Peyer's patch (tissue), 4 donors: ENCODE data around the gene SLC23A2. TPM values are rescaled to one million over a fixed set of nuclear protein-coding genes. Genes with fewer than 3 reads are reported as not detected.
A peak's percentile ranks its signal among the peaks of the same experiment; 100 is the strongest.
"Not testable (repeated sequence)": the region's sequence is repeated elsewhere in the genome, so short reads cannot be mapped to it uniquely, and the experiment has no call there.

Experiments used
- DNase-seq, 3 donors: peaks; one replicate each; pipeline ENCODE4 v3.0.0-alpha.2; 2017 to 2019
- H3K27ac ChIP-seq, 4 donors: fragments of 200-600 bp; sonication (generic); one replicate each; pipeline ENCODE4 v1.5.1; 2016 to 2019
- H3K27me3 ChIP-seq, 2 donors: fragments of 200-600 bp; sonication (generic); one replicate each; pipeline ENCODE4 v1.5.1; 2019
- H3K36me3 ChIP-seq, 3 donors: fragments of 200-600 bp; sonication (generic); one replicate each; pipeline ENCODE4 v1.5.1; 2016 to 2019
- H3K4me1 ChIP-seq, 4 donors: fragments of 200-600 bp; sonication (generic); one replicate each; pipeline ENCODE4 v1.5.1; 2016 to 2019
- H3K4me3 ChIP-seq, 4 donors: fragments of 200-600 bp; sonication (generic); 1 replicate in 3 of 4; 2 replicates in 1 of 4; pipeline ENCODE4 v1.5.1; 2016 to 2019; ENCODE audit warnings: mild to moderate bottlenecking in 1 of 4
- H3K9me3 ChIP-seq, 4 donors: fragments of 200-600 bp; sonication (generic); one replicate each; pipeline ENCODE4 v1.5.1; 2016 to 2019; ENCODE audit warnings: mild to moderate bottlenecking in 1 of 4
- POLR2A ChIP-seq, 2 donors: fragments of 450-650 bp; IDR thresholded peaks; one replicate each; pipeline ENCODE4 v1.5.1; 2017; ENCODE audit warnings: antibody characterized with exemption in 2 of 2, mild to moderate bottlenecking in 2 of 2, moderate library complexity in 2 of 2
- total RNA-seq, 4 donors: library from RNA; depleted of rRNA; stranded (reverse); fragments of >200 nt; gene quantifications; one replicate each; pipeline ENCODE4 v1.1.0, GENCODE V29; 2016
- TF ChIP-seq, protein P1 (sequence below), 6 experiments: fragments of 450-650 bp in 4 of 6; fragments of 200-600 bp in 2 of 6; sonication (generic) in 1 of 6; IDR thresholded peaks; one replicate each; pipeline ENCODE4 v1.5.1; 2017 to 2019; ENCODE audit warnings: antibody characterized with exemption in 6 of 6, mild to moderate bottlenecking in 3 of 6, moderate library complexity in 1 of 6

The SLC23A2 gene
- total RNA-seq, 4 donors from 2014 or later, result 4.2 to 18.2 (median 11.0) TPM

DNA sequence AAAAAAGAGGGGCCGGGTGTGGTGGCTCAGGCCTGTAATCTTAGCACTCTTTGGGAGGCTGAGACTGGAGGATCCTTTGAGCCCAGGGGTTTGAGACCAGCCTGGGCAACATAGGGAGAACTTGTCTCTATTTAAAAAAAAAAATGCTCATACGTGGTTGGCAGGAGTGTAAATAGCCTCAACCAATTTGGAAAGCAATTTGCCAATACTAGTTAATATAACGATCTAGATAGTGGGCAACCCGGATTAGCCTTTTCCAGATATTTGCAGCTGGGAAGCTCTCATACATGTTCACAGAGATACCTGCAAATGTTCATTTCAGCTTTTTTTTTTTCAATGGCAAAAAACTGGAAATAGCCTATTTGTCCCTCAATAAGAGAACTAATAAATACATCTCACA is 39.0 kb upstream of the SLC23A2 start:
- Histone ChIP-seq H3K9me3 (no peaks in the 10 kb centered on the region), H3K27me3 (no peaks in the 10 kb centered on the region), H3K27ac (no peak overlapping the region), H3K36me3 (no peaks in the 10 kb centered on the region), H3K4me1 (no peaks in the 10 kb centered on the region), H3K4me3 (no peak overlapping the region)
- no peak for DNase-seq
- no peak for TF ChIP-seq POLR2A (IDR thresholded peaks at IDR 0.05)

DNA sequence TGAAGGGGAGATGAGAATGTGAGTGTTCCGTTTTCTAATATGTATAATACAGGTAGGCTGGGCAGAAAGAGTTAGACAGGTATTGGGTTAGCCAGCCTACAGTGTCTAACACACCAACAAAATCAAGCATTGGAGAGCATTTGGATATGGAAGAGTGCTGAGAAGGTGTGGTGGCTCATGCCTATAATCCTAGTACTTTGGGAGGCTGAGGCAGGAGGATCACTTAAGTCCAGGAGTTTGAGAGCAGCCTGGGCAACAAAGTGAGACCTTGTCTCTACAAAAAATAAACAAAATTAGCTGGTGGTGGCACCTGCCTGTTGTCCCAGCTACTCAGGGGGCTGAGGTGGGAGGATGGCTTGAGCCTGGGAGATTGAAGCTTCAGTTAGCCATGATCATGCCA is 38.6 kb upstream of the SLC23A2 start:
- no peak overlapping the region for H3K4me3 ChIP-seq
- H3K27ac ChIP-seq, result no peak overlapping the region
- TF ChIP-seq, protein P1, sequence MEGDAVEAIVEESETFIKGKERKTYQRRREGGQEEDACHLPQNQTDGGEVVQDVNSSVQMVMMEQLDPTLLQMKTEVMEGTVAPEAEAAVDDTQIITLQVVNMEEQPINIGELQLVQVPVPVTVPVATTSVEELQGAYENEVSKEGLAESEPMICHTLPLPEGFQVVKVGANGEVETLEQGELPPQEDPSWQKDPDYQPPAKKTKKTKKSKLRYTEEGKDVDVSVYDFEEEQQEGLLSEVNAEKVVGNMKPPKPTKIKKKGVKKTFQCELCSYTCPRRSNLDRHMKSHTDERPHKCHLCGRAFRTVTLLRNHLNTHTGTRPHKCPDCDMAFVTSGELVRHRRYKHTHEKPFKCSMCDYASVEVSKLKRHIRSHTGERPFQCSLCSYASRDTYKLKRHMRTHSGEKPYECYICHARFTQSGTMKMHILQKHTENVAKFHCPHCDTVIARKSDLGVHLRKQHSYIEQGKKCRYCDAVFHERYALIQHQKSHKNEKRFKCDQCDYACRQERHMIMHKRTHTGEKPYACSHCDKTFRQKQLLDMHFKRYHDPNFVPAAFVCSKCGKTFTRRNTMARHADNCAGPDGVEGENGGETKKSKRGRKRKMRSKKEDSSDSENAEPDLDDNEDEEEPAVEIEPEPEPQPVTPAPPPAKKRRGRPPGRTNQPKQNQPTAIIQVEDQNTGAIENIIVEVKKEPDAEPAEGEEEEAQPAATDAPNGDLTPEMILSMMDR (IDR thresholded peaks at IDR 0.05), result no peak
- no peak for TF ChIP-seq POLR2A (IDR thresholded peaks at IDR 0.05)
- no peaks in the 10 kb centered on the region for H3K36me3 ChIP-seq
- no peak for DNase-seq
- H3K4me1 ChIP-seq, result no peaks in the 10 kb centered on the region
- no peaks in the 10 kb centered on the region for H3K27me3 ChIP-seq
- no peaks in the 10 kb centered on the region for H3K9me3 ChIP-seq

DNA sequence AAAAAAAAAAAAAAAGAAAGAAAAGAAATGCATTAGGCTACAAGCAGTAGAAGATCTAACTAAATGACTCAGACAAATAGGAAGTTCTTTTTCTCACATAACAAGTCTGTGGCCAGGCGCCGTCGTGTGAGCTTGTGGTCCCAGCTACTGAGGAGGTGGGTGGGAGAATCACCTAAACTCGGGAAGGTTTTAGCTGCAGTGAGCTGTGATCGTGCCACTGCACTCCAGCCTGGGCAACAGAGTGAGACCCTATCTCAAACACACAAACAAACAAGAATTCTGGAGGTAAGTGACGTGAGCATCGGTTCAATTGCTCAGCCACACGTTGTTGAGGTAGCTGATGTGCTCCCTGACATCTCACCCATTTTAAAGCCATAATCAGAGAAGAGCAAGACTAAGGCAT is 37.9 kb upstream of the SLC23A2 start:
- H3K9me3 ChIP-seq, result no peaks in the 10 kb centered on the region
- H3K27ac ChIP-seq, result no peak overlapping the region
- peak in 2 of 3 donors; percentile 32 to 47 for DNase-seq
- no peaks in the 10 kb centered on the region for H3K27me3 ChIP-seq
- no peaks in the 10 kb centered on the region for H3K36me3 ChIP-seq
- TF ChIP-seq POLR2A (IDR thresholded peaks at IDR 0.05), result no peak
- TF ChIP-seq, protein P1 (IDR thresholded peaks at IDR 0.05), result no peak
- H3K4me3 ChIP-seq, result no peak overlapping the region
- no peaks in the 10 kb centered on the region for H3K4me1 ChIP-seq

DNA sequence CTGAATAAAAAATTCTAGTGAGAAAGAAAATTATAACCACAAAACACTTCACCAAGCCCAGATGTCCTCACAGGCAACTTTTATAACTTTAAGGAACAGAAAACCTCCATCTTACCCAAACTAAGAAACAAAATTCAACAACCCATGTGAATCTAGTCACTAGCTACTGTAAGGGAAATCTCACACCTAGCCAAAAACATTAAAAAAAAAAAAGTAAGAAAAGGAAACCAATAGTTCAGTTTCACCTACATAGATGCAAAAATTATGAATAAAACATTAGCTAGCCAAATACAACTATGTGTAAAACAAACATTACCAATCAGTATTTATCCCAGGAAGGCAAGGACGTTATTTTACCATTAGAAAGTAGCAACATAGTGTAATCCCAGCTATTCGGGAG is 35.5 kb upstream of the SLC23A2 start:
- Histone ChIP-seq H3K4me3 (no peak overlapping the region), H3K27ac (no peak overlapping the region), H3K4me1 (no peaks in the 10 kb centered on the region), H3K27me3 (no peaks in the 10 kb centered on the region), H3K36me3 (no peaks in the 10 kb centered on the region), H3K9me3 (no peaks in the 10 kb centered on the region)
- DNase-seq, result no peak
- TF ChIP-seq, protein P1 (IDR thresholded peaks at IDR 0.05), result no peak
- no peak for TF ChIP-seq POLR2A (IDR thresholded peaks at IDR 0.05)

DNA sequence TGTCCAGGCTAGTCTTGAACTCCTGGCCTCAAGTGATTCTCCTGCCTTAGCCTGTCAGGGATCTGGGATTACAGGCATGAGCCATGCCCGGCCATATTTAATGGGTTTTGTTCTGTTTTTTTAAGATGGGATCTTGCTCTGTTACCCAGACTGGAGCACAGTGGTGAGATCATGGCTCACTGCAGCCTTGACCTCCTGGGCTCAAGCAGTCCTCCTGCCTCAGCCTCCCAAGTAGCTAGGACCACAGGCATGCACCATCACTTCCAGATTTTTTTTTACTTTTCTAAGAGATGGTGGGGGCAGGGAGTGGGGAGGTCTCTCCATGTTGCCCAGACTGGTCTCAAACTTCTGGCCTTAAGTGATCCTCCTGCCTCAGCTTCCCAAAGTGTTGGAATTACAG is 34.2 kb upstream of the SLC23A2 start:
- H3K36me3 ChIP-seq, H3K27me3 ChIP-seq, DNase-seq, H3K4me3 ChIP-seq, H3K9me3 ChIP-seq, H3K4me1 ChIP-seq, H3K27ac ChIP-seq: not testable (repeated sequence)

DNA sequence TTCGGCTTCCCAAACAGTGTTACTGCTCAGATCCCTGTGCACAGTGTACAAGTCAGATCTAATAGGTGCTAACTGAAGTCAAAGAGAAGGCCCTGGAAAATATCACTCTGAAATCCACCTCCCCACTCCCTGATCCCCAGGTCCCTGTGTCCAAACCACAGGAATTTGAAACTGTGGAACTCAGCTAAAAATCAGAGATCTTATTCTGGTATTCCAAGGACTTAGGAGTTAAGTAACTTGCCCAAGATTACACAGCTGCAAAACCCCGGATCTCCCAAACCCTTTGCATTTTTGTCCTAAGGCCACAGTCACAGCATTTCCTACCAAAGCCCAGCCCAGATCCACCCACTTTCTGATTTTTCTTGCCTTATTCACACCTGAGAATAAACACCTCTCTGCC is 32.3 kb upstream of the SLC23A2 start:
- Histone ChIP-seq H3K9me3 (no peaks in the 10 kb centered on the region), H3K4me3 (no peak overlapping the region), H3K27me3 (no peaks in the 10 kb centered on the region), H3K27ac (no peak overlapping the region), H3K36me3 (no peaks in the 10 kb centered on the region), H3K4me1 (no peaks in the 10 kb centered on the region)
- no peak for TF ChIP-seq POLR2A (IDR thresholded peaks at IDR 0.05)
- TF ChIP-seq, protein P1 (IDR thresholded peaks at IDR 0.05), result no peak
- DNase-seq, result no peak

DNA sequence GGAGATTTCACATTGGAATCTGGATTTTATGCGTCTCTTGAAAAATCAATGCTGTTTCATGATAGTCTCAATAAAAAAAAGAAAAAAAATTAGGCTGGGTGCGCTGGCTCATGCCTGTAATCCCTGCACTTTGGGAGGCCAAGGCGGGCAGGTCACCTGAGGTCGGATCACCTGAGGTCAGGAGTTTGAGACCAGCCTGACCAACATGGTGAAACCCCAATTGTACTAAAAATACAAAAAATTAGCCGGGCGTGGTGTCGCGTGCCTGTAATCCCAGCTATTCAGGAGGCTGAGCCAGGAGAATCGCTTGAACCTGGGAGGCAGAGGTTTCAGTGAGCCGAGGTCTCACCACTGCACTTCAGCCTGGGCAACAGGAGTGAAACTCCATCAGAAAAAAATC is 30.4 kb upstream of the SLC23A2 start:
- H3K27me3 ChIP-seq, H3K27ac ChIP-seq, H3K36me3 ChIP-seq, H3K4me1 ChIP-seq, H3K9me3 ChIP-seq, DNase-seq, H3K4me3 ChIP-seq: not testable (repeated sequence)
